Glomerular endothelial cell (primary cell): ENCODE results near the gene CAPN9. TPM values are rescaled to one million over a fixed set of nuclear protein-coding genes. Genes with fewer than 3 reads are reported as not detected.
"Not testable (repeated sequence)": the region's sequence is repeated elsewhere in the genome, so short reads cannot be mapped to it uniquely, and the experiment has no call there.

ENCODE experiments used
- DNase-seq: peaks from one replicate; pipeline ENCODE4 v3.0.0-alpha.2; 2011; ENCODE audit warnings: low read depth, low spot score; ENCODE audit errors: extremely low read depth
- total RNA-seq: library from RNA; depleted of rRNA; stranded (reverse); fragments of >200 nt; gene quantifications from 2 replicates; pipeline ENCODE4 v1.2.3, GENCODE V29; 2015

CAPN9 gene, protein sequence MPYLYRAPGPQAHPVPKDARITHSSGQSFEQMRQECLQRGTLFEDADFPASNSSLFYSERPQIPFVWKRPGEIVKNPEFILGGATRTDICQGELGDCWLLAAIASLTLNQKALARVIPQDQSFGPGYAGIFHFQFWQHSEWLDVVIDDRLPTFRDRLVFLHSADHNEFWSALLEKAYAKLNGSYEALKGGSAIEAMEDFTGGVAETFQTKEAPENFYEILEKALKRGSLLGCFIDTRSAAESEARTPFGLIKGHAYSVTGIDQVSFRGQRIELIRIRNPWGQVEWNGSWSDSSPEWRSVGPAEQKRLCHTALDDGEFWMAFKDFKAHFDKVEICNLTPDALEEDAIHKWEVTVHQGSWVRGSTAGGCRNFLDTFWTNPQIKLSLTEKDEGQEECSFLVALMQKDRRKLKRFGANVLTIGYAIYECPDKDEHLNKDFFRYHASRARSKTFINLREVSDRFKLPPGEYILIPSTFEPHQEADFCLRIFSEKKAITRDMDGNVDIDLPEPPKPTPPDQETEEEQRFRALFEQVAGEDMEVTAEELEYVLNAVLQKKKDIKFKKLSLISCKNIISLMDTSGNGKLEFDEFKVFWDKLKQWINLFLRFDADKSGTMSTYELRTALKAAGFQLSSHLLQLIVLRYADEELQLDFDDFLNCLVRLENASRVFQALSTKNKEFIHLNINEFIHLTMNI
- not detected in 2 replicates for total RNA-seq

DNA sequence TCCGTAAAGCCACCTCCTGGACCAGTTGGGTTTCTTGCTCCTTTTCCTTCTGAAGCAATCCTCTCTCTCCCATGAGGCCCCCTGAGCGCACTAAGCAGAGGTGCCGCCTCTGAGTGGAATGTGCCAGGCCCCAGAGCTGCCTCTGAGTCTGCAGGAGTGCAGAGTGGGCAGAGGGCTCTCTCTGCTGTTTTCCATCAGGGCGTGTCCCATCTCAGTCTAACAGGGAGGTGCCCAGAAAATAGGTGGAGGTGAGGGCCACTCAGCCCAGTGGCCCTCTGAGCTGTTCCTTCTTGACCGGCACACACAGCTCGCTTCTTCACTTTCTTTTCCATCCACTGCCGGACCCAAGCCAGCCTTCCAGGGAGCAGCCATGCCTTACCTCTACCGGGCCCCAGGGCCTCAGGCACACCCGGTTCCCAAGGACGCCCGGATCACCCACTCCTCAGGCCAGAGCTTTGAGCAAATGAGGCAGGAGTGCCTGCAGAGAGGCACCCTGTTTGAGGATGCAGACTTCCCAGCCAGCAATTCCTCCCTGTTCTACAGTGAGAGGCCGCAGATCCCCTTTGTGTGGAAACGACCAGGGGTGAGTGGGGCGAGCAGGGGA, at the start of gene CAPN9:
Gene CAPN9, plus strand, starts transcription at position 262 of the 604 bp plus-strand sequence. Its CDS starts 109 bp downstream, at position 371.
- no peak for DNase-seq

DNA sequence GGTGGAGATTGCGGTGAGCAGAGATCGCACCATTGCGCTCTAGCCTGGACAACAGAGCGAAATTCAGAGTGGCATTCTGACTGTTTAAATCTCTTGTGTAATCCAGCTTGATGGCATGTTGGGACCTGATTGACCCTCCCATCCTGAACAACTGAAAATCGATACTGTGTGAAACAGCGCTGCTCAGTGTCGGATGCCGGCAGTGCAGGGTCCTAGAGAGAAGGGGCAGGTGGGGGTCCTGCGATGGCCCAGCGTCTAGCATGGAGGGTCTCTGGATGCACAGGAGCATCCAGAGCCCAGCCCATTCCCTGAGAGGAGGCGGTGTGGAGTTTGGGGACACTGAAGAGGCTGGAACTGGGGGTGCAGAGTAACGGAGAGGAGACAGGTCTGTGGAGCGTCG, 49.1 kb upstream of the CAPN9 start:
- no peak for DNase-seq

DNA sequence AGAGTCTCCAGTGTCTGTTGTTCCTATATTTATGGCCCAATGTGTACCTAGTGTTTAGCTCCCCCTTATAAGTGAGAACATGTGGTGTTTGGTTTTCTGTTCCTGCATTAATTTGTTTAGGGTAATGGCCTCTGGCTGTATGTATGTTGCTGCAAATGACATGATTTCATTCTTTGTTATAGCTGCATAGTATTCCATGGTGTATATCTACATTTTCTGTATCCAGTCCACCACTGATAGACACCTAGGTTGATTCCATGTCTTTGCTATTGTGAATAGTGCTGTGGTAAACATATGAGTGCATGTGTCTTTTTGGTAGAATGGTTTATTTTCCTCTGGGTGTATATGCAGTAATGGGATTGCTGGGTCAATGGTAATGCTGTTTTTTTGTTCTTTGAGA, 48.2 kb upstream of the CAPN9 start:
- not testable (repeated sequence) for DNase-seq

DNA sequence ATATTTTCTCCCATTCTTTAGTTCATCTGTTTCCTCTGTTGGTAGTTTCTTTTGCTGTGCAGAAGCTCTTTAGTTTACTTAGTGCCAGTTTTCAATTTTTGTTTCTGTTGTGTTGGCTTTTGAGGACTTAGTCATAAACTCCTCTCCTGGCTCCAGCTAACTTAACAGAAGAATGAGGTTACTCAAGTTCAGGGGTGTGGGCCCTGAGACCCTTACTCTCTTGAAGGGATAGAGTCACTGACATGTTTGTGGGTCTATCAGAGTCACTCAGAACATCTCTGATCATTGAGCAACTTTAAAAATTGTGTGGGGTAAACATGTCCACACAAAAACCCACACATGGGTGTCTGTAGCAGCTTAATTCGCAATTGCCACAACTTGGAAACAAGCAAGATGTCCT, 47.5 kb upstream of the CAPN9 start:
- DNase-seq: no peak

DNA sequence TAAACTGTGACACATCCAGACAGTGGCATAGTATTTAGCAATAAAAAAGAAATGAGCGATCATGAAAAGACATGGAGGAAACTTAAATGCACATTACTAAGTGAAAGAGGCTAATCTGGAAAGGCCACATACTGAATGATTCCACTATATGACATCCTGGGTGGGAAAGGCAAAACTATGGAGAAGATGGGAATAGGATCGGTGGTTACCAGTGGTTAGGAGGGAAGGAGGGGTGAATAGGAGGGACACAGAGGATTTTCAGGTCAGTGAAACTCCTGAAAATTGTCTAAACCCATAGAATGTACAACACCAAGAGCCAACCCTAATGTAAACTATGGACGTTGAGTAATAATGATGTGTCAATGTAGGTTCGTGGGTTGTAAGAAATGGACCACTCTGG, 47.1 kb upstream of the CAPN9 start:
- no peak for DNase-seq

DNA sequence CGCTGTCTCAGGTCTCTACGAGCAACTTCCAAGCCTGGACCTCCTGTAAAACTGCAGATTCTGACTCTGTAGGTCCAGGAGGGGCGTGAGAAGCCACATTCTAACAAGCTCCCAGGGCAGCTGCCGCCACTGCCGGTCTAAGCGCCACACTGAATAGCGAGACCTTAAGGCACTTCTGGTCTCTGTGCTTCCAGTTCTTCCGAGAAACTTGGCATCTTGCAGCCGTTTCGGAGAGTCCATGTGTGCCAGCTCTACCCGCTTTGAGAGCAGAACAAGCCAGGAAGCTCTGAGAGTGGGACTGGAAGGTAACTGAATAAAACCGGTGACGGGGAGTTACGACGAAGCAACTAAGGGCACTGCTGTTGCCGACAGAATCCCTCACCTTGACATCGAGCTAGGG, 45.8 kb upstream of the CAPN9 start:
- DNase-seq: no peak

DNA sequence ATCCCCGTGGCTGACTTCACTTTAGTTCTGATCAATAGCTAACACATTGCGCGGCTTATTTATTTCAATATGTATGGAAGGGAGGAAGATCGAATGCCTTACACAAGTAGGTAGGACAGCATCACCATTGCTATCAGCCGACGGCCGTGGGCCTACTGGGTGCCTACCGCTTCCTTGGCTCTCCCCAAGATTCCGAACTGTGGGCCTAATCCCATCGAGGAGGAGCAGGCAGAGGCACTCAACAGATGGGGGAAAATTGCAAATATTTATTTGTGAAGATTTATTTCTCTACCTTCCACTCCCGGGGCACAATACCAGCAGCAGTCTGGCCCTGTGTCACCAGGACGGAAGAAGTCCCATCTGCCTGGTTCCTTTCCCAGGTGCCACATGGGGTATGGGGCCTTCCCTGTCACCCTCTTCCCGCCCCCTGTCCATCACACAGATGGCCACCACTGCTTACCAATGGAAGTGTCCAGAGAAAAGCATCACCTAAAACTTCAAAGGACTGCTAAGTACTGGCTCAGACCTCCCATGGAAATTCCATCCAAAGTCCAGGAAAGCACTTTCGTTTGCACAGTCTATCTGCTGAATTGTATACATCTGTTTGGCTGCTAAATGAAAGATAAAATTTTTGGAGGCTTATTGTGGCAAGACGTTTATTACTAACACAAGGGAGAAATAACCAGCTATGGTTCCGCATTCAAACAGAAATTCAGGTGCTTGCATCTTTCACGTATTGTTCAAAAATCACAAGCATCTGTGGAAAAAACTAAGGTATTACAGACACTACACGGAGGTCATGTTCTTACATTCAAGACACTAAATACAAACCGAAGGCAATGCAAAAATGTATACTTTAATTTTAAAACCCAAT, 45.1 kb upstream of the CAPN9 start:
- DNase-seq: no peak

DNA sequence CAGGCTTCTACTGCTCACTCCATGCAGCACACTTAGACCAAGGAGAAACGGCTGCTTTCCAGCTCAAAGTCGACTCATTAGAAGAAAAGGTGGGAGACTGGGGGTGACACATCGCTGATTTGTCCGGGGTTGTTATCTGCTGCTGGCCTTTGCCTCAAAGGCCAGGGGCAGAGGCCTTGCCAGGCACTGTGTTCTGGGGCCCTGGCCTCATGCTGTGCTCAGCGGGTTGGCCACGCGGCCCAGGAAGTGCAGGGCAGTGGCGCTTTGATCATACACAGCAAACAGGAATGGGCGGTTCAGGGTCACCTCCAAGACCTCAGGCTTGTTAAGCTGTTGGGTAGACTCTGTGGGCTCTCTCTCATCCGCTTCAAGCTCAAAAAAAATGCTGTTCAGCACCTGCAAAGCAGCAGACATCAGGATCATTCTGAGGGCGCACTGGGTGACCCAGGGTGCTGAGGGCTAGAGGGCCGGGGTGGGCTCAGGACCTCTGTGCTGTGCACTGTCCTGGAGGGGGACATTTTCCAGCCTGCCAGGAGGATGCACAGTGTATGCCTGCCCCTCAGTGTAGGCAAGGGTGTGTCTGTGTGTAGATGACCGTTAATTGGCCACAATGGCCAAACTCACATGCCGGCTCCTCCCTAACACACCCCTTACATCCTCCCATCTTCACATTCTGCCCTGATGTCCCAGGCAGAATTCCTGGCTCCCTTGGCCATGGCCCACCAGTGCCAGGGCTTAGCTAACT, 44.1 kb upstream of the CAPN9 start:
- no peak for DNase-seq

DNA sequence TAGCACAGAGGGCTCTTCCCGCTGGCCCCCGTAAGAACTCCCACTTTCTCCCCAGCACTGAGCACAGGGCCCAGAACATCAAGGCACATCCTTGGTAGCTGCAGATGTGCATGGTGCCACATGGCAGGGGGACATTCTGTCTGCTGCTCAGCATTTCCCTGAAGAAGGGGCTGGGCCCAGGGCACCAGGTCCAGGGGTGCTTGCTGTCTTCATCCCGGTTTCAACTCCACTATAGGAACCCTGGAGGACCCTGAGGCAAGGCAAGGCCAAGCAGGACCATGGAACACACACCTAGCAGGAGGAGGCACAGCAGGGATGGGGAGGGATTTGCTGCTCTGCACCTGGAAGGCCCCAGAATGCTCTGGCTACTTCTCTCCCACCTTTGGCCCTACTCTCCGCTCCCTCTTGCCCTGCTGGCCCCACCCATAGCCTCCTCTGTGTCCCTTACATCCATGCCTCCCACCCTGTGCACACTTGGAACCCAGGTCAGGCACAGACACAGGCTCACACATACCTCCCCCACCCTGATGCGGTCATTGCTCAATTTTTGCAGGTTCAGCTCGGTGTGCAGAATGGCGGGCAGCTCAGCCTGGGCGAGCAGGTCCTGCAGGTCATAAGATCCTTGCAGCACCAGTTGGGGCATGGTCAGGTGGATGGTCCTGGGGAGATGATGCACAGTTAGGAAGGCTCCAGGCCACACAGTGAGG, 43.4 kb upstream of the CAPN9 start:
- DNase-seq: no peak

DNA sequence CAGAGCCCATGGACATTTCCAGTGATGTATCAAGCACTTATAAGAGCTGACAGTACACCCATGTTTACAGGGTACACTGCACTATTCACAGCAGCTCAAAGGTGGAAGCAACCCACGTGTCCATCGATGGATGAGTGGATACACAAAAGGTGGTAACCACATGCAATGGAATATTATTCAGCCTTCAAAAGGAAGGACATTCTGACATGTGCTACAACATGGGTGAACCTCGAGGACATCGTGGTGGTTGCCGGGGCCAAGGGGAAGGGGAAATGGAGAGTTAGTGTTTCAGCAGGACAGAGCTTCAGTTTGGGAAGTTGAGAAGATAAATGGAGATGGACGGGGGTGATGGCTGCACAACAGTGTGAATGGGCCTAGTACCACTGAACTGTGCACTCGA, 42.4 kb upstream of the CAPN9 start:
- no peak for DNase-seq

DNA sequence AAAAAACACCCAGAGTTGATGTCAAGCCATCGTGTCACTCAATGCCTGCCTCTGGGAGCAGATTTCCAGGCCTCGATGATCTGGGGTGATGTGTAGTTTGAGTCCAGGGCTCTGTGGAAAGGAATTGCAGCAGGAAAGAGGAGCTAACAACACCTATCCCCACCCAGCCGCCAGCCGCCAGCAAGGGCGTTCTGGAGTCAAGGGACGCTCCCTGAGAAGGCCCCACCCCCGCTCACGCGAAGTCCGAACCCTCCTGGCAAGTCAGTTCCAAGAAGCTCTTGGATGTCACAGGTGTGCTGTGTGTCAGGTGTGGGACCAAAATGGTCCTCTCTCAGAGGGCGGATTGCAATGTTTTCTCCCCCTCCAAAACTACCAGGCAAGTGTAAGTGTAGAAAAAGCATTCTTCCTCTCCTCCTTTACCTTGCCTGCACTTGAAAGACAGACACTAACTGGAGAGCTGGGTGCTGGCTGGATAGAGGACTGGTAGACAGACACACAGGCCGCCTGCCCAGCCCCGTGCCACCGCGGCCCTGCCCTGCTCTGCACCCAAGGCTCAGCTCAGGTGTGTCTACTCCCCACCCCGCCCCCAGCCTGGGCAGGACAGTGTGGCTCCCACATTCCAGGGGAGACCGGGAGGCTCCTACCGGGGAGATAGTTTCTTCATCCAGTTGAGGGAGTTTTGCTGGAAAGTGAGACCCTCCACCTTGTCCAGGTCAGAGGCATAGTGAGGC, 41.7 kb upstream of the CAPN9 start:
- DNase-seq: no peak

DNA sequence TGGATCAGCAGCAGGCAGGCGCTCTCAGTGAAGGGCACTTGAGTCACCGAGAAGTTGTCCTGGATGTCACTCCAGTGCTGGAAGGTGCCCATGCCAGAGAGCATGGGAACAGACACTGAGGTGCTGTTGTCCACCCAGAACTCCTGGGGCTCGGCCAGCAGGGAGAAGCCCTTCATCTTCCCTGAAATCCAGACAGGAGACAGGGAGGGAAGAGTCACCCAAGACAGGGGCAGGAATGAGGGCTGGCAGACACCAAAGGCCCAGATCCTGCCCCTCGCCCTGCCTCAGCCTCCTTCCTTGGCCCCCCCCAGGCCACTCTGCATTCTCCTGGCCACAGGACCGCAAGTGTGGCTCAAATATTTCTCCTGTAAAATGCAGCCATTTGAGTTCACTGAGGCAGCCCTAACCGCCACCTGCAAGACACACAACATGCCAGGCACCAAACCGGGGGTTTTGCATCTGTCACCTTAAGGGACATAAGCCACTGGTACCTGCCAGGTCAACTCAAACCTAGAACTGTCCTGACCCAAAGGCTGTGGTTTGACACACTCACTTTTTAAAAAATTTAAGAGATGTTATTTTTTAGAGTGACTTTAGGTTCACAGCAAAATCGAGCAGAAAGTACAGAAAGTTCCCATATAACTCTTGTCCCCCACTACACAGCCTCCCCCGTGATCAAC, 41.0 kb upstream of the CAPN9 start:
- no peak for DNase-seq

DNA sequence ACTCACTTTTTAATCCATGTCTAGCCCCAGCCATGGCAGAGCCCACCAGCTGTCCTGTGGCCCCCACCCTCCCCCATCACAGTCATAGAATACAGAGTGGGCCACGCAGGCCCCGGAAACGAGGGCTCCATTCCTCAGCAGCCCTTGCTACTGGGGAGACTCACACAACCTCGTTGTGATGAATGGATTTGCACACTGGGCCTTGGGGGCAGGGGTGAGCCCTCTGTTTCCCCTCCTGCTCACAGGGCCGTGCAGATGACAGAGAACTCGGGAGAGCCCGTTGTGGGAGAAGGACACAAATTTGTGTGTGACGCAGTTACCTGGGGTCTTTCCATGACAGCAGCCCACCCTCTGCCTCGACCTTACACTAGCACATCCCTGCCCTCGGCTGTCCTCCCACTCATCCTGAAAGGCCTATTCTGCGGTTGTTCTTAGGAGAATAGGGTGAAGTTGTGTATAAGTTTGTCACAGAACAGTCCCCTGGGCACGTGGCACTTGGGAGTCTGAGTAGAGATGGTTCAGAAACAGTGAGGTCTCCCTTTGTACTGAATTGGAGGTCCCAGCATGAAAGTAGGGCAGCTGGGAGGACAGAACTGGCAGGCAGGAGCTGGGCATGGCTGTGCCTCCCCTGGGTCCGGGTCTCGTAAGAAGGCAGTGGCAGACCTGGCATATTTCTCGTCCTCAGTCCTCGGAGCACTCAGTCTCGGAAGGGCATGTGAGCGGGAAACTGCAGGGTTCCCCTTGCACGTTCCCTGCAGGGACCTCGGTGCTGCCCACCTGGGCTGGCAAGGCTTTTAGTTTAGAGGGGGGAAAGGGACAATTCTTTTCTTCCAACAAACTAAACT, 40.1 kb upstream of the CAPN9 start:
- no peak for DNase-seq

DNA sequence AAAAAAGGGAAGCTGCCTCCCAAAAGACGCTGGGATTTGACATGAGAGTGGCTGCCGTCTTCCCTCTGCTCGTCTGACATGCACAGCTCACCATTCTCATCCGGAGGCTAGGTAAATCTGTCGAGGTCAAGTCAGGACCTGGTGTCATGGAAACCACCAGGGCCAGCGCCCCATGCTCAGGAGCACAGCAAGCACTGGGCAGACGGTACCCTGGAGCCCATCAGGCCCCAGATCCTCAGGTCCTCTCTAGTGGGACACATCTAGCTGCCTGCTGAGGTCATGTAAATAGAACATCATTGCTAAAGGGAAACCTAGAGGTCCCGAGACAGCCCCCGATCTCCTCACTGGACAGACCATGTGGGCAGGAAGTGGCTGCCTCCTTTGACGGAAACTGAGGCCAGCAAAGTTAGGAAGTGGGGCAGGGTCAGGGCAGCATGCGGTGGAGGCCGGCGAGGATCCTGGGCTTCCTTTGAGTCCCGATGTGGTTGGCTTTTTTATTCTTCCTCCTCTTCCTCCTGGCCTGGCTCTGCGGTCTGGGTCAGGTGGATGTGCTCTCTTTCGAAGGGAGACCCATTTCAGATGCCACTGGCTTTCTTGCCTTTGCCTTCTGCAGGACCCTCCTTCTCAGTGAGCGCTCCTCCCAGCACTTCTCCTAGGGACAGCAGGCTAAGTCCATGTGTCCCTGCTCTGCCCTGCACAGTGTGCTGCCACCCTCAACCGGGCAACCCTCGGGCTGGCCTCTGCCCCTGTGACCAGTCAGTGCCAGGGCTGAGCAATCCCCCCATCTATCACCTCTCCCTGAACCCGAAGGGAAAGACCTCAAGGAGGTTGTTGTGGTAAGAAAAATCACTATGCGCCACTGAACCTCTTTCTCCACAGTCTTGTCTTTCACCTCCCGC, 39.2 kb upstream of the CAPN9 start:
- no peak for DNase-seq

DNA sequence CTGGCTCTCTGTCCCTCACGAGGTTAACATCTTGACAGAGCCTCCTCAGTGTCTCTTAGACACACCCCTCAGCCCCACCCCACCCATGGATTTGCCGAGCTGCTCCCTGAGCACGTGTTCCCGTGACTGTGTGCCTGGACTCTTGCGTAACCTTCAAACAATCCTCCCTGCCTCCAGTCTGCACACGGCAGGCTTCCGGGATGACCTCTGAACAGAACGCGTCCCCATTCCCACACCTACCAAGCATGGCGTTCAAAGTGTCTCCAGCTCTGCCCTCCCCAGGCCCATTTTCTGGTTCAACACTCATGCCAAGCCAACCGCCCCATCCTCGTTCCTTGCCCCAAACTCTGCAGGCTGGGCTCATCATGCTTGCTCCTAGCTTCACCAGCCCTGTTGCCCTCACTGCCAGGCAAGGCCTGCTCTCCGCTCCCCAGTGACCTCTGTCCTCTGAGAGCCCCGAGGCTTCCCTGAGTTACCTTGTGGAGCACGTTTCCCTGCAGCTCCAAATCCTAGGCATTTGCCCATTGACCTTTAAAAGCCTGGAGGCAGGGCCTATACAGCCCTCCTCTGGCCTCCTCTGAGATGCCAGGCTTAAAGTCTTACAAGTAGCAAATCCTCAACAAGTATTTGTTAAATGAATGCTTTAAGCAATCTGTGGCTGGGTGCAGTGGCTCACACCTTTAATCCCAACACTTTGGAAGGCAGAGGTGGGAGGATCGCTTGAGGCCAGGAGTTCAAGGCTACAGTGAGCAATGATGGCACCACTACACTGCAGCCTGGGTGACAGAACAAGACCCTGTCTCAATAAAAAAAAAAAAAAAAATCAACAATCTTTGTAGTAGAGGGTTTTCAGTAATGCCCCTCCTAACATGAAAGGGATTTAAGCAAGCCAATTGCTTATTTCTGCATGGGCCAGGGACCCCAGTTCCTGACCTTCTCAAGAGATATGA, 38.3 kb upstream of the CAPN9 start:
- no peak for DNase-seq
